ENCODE data around the gene FHL5.
"Not testable (repeated sequence)": the region's sequence is repeated elsewhere in the genome, so short reads cannot be mapped to it uniquely, and the experiment has no call there.

Gene FHL5

DNA sequence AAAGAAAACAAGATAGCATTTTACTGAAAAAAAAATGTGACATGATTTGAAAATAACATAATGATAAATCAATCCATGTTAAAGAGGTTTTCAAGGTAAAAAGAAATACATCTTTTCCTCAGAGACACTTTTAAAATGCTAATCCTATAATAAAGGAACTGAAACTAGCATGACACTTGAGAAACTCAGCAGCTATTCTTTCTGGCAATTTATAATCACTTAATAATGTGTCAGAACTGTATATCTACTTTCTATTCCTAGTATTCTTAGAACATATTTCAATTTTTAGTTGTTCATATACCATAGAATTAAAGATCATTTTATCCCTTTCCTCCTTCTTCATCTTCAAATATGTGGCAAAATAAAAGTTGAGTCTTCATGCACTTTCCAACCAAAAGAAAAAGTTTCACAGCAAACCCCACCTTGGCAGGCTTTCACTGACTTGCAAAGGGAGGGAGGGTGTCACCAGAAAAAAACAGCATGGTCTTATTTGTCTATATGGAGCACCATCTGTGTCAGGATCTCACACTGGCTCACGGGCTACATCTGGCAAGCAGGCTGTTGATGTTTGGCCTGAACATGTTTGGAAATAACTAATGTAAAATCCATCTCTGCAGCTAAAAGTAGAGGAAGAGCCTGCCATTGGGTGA lies 48.5 kb downstream of the FHL5 start:
- FAIRE-seq: no peak

DNA sequence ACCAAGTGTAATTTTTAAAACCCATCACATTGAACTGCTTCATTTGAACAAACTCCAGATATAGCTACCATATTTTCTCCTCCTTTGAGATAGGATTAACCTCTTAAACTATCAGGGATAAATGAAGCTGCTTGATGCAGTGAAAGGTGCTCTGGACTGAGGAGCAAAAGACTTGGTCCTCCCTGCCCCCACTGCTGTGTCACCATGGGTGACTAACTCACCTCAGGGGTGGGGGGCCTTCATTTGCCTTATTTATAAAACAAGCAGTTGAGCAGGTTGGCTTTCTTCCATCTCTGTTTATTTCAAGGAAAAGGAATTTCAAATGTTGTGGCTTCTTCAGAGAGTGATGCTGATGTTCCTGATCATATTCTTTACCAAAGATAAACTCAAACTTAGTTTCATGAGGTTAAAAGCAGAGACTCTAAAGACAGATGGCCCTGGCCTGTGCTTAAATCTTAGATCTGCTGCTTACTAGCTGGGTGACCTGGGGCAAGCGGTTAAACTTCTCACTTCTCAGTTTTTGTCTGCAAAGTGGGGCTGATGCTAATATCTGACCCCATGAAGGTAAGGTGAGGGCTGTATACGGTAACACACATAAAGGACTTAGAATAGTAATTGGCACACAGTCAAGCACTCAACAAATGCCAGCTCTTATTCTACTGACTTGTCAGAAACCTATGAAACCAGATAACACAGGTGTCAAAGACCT lies 50.5 kb downstream of the FHL5 start:
- no peak for FAIRE-seq

DNA sequence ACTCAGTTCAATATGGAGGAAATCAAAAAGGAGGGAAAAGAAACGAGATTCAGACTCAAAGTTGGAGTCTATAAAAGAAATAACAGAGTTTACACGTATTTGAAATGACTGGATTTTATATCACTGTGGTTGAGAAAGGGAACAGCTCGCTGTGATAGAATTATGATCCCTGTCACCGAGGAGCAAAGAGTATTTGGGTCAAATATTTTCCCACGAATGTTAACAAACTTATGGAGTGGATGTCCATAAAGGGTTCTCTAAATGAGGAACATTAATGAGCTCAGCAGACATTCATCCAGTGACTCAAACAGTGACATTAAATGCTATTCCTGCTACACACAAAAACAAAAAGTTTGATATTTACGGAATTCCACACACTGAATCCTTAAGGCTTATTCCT lies 57.9 kb downstream of the FHL5 start:
- no peak for FAIRE-seq

DNA sequence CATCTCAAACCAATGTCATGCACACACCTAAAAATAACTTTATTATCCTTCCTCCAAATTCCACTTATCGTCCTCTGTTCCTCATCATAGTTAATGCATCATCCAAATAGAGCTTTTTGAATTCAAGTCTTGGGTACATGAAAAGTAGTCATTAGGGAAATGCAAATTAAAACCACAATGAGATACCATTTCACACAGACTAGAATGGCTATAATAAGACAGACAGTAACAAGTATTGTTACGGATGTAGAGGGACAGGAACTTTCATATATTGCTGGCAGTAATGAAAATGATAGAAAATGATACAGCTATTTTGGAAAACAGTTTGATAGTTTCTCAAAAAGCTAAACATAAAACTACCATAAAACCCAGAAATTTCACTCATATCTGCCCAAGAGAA lies 59.1 kb downstream of the FHL5 start:
- no peak for FAIRE-seq

DNA sequence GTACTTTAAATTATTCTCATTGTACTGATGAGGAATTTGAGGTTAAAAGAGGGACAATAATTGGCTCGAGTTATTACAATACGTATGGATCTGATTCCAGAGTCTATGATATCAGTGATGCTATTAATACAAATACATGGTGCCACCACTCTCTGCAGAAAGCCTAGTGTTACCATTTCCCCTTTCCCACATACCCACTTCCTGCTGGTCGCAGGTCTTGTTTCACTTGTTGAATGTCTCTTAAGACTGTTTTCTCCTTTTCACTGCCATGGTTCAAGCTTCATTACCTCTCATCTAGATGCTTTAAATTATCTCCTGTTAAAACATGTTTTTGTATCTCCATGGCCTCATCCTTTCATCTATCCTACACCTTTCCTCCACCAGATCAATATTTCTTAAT lies 62.0 kb downstream of the FHL5 start:
- FAIRE-seq: no peak

DNA sequence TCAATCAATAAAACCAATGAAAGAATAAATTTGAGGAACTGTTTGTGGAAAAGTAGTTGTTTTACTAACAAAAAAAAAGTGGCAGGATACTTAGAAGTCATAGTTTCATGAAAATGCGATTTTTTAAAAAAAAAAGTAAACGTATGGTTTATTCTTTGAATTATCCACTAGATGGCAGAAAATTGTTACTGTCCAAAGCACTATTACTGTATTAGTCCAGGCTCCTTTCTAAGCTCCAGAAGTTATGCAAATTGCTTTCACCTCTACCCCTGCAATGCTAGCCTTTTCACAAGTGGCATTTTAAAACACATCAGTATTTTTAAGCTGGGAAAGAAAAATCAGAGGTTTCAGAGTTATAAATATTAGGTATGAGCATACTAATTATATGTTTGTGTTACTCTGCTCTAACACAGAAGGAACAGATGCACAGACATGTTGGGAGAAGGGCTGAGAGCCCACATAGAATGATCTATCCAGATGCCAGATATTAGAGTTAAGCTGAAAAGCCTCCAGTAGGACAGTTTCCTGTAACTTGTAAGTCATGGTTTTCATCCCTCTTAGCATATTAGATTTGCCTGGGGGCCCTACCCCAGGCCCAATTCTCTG lies 63.9 kb downstream of the FHL5 start:
- FAIRE-seq: peak; percentile 92

DNA sequence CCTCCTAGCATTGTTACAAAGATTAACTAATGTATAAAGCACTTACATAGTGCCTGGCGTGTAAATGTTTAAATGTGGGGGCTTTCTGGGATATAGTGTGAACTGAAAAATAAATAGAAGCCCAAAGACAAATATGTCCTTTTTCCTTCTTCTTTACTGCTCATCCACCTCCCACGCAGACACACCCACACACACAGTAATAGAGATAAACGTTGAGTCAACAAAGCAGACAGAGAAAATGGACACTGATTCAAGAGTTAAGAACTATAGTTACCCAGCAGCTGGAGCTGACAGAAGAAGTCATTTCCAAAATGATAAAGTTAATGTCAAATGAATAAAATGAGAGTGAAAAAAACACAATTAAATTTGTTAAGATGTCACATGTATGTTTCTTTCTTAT lies 68.3 kb downstream of the FHL5 start:
- no peak for FAIRE-seq

DNA sequence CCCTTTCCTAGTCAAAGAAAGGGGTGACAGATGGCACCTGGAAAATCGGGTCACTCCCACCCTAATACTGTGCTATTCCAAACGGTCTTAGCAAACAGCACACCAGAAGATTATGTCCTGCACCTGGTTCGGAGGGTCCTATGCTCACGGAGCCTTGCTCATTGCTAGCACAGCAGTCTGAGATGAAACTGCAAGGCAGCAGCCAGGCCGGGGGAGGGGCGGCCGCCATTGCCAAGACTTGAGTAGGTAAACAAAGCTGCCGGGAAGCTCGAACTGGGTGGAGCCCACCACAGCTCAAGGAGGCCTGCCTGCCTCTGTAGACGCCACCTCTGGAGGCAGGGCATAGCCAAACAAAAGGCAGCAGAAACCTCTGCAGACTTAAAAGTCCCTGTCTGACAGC lies 75.1 kb downstream of the FHL5 start:
- FAIRE-seq: not testable (repeated sequence)

DNA sequence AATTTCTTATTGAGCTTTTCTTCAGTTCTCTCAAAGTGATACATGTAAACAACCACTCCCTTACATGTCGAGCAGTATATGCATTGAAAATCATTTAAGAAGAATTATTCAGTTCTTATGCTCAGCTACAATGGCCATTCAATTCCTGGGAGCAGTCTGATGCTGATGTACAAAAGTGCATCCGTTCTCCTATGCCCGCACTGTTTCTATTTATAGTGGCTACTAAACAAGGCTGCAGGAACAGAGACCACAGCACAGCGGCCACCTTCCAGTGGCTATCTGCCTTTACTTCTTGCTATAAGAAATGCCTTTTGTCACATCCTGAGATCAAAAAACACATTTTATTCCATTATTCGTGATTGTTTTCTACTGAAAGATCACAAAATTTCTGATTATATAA lies 82.2 kb downstream of the FHL5 start:
- FAIRE-seq: no peak

DNA sequence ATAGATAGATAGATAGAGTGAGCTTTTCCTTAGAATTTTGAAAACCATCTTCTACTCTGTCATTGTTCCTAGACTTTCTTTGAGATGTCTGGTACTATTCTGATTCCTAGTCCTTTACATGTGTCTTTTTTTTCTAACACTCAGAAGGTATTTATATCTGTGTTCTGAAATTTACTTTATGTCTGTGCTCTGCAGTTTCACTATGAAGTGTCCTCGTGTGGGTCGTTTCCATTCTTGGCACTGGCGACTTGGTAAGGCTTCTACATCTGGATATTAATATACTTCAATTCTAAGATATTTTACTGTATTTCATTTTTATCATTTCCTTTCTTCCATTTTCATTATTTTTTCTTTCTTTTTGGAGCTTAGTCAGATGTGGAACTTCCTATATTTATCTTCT lies 87.0 kb downstream of the FHL5 start:
- no peak for FAIRE-seq

DNA sequence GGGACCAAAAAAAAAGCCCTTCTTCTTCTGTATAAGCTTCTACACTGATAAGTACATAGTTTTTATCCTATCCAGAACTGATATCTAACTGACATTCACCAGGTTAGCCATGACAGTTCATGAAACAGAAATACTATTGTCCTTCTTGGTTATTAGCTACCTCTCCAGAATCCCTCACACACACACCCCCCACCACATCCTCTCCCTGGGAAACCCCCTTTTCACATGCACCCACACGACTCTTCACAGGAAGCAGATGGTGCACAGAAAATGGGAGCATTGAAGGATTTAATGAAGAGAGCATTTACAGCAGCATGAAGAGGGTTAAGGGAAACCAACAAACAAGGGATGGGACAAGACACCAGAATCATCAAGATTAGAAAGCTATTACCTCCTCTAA lies 88.9 kb downstream of the FHL5 start:
- no peak for FAIRE-seq

DNA sequence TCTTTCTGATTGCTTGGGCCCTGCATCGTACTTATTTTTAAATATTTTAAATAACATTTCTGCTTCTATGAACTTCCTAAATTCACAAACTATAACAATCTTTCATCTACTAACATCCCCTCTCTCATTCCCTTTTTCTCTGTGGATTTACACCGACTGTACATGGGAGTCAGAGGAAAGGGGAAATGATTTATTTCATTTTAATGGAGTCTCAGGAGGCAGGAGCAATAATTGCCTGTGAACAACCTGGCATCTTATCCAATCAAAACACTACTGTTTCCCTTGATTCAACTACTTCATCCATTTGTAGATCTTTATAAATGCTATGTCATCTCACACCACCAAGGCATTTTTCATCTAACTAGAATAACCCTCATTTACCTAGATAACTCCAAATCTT lies 89.6 kb downstream of the FHL5 start:
- no peak for FAIRE-seq

DNA sequence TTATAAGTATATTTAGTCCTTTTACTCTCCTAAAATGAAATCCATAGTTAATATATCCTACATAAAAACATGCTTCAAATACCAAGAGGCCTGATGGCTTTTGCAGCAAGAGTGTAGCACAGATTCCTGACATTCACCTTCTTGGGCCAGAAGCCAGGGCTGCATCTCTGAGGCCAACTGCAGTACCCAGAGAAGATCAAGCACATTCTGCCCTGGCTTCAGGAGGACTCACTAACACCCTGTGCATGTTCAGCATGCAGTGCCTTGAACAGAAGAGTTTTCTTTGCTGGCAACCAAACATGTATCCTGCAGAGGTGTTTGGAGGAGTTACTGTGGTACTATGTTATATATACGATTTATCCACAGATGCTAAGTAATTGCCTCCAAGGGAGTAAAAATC lies 90.3 kb downstream of the FHL5 start:
- FAIRE-seq: no peak

DNA sequence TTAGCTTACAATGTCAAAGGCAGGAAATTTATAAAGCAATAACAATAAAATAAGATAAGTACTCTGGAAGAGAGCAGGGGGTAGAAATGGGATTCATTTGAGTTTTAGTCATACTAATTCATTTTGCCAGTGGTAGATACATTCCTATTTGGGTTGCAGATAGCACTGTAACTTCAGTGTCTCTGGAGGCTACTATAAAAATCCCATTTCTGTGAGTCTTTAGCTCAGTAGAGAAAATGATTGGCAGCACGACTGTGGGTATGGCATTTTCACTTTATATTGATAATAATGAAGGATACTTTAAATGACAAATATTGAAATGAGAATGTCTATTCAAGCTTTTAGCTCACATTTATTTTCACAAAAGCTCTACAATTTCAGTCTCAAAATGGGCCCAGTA lies 93.6 kb downstream of the FHL5 start:
- no peak for FAIRE-seq

DNA sequence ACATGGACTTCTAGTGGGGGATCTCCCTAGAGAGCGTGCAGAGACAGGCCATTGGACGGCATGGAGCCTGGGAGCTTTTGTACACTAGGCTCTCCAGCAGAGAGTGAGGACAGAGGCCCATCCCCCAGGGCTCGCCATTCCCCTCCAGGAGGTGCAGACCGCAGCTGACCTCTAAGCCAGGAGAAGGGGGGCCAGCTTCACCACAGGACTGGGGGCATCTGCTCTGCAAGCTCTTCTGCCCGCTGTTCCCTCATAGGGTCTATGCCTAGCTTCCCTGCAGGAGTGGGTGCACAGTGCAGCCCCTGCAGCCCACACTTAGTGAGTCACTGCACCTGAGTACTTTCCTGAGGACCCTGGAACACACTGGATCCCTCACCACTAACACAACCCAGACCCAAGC lies 94.4 kb downstream of the FHL5 start:
- FAIRE-seq: no peak

DNA sequence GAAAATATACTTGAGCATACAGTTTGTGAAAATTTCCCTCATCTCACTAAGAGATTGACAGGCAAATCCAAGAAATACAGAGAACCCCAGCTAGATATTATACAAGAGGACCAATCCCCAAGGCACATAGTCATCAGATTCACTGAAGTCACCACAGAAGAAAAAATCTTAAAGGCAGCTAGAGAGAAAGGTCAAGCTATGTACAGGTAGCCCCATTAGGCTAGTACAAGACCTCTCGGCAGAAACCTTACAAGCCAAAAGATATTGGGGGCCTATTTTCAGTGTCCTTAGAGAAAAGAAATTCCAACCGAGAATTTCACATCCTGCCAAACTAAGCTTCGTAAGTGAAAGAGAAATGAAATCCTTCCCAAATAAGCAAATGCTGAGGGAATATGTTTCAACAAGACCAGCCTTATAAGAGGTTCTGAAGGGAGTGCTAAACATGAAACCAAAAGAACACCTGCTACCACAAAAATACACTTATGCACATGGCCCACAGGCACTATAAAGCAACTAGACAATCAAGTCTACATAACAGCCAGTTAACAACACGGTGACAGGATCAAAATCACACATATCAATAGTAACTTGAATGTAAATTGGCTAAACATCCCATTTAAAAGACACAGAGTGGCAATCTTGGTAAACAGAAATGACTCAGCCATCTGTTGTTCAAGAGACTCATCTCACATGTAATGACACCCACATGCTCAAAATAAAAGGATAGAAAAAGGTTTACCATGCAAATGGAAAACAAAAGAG lies 96.3 kb downstream of the FHL5 start:
- FAIRE-seq: no peak
